Measurements from ENCODE around the gene PROM1. TPM values are rescaled to one million over a fixed set of nuclear protein-coding genes. Genes with fewer than 3 reads are reported as not detected.

PROM1 gene
- polyA plus RNA-seq, 3 donors = not detected

DNA sequence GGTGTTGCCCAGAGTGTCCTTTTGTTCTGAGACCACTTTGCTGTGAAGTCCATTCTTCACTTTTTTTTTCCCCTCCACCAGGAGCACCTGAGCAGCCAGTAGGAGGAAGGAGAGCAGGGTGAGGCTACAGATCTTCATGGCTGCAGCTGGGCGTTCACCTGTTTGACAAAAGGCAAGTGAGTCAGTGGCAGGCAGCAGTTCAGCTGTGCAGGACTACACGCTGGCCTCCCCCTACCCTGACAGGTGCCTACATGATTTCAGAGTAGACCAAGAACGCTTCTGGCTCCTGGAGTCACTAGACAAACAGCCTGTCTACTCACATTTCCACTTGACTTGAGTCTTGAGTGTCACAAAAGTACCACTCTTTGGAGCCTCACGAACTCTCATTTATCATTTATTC, 147.3 kb downstream of the PROM1 start:
- Histone ChIP-seq H3K27ac (ENCODE audit: low read depth in 1 of 2, low read length in 2 of 2) (no peak overlapping the region), H3K79me2 (ENCODE audit: insufficient read depth, low read length) (no peaks in the 10 kb centered on the region), H4K20me1 (ENCODE audit: insufficient read depth, low read length) (no peaks in the 10 kb centered on the region), H3K27me3 (ENCODE audit: control insufficient read depth in 2 of 2, insufficient read depth in 2 of 2, low read length in 2 of 2) (no peaks in the 10 kb centered on the region), H3K4me3 (replicated peaks in 1 of 3; ENCODE audit: low read depth in 2 of 3, low read length in 3 of 3) (no peak overlapping the region), H3K9ac (ENCODE audit: insufficient read depth, low read length, poor library complexity, severe bottlenecking) (no peak overlapping the region), H3K4me2 (replicated peaks; ENCODE audit: extremely low read depth, low read length, poor library complexity, severe bottlenecking) (no peak overlapping the region), H3K9me3 (replicated peaks in 1 of 2; ENCODE audit: control insufficient read depth in 1 of 2, insufficient read depth in 1 of 2, low read length in 2 of 2) (no peaks in the 10 kb centered on the region), H2AFZ (ENCODE audit: insufficient read depth, low read depth, low read length, poor library complexity, severe bottlenecking) (no peak overlapping the region), H3K4me1 (ENCODE audit: control insufficient read depth in 1 of 2, insufficient read depth in 2 of 2, low read length in 2 of 2) (no peaks in the 10 kb centered on the region), H3K36me3 (replicated peaks in 1 of 2; ENCODE audit: control insufficient read depth in 1 of 2, insufficient read depth in 2 of 2, low read length in 2 of 2) (no peaks in the 10 kb centered on the region)
- intact Hi-C loops (cut with micrococcal nuclease) = no loop called here
- TF ChIP-seq, protein P1, sequence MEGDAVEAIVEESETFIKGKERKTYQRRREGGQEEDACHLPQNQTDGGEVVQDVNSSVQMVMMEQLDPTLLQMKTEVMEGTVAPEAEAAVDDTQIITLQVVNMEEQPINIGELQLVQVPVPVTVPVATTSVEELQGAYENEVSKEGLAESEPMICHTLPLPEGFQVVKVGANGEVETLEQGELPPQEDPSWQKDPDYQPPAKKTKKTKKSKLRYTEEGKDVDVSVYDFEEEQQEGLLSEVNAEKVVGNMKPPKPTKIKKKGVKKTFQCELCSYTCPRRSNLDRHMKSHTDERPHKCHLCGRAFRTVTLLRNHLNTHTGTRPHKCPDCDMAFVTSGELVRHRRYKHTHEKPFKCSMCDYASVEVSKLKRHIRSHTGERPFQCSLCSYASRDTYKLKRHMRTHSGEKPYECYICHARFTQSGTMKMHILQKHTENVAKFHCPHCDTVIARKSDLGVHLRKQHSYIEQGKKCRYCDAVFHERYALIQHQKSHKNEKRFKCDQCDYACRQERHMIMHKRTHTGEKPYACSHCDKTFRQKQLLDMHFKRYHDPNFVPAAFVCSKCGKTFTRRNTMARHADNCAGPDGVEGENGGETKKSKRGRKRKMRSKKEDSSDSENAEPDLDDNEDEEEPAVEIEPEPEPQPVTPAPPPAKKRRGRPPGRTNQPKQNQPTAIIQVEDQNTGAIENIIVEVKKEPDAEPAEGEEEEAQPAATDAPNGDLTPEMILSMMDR (IDR thresholded peaks at IDR 0.05) = no peak
- no peak for DNase-seq
- no peak overlapping the region for H3K4me3 Mint-ChIP-seq
- no peaks in the 10 kb centered on the region for H3K36me3 Mint-ChIP-seq
- H3K9me3 Mint-ChIP-seq = peaks cover 0 to 3% (median 0%) of the 10 kb centered on the region in 7 donors
- 73% methylated on average over 4 of the region's 4 CpGs for WGBS (ENCODE audit: insufficient coverage)
- H3K27me3 Mint-ChIP-seq (ENCODE audit: low read depth in 3 of 3) = peaks cover 0 to 4% (median 1%) of the 10 kb centered on the region in 3 donors
- no peaks in the 10 kb centered on the region for H3K4me1 Mint-ChIP-seq
- no peak overlapping the region for H3K27ac Mint-ChIP-seq

DNA sequence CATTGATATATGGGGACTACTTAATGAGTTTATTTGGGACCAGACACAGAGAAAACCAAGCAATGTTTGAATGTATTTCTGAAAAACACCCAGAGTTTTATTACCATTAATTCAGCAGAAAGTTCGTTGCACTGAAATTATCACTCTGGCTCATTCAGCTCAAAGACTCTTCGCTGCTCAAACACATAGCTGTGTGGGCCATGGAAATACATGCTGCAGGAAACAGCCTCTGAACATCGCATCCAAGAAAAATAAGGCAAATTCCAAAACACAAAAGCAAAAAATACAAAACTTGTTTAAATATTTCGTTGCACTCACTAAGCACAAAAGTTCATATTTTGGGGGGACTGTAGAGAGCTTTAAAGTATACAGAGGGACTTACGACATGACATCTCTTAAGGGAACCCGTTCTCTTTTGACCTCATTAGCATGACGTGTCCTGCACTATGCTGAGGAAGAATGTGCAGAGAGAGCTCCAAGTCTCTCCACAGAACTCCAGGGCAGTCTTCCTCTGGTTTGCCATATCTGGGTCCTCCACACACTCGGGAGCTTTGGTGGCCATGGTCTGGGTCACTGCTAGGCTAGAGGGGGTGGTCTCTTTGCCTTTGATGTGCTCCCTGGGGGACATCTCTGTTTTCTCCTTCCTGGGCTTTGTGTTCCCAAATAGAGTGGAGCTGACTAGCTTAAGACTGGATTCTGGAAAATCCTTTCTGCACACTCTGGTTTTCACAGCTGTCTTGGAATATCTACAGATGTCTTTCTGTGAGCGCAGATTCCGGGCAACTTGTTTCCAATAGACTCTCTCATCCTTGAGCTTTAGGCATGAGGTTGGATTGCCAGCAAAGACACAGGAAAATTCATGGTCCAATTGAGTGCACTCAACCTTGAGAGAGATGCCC, 148.1 kb downstream of the PROM1 start:
- WGBS (ENCODE audit: insufficient coverage) = 94% methylated on average over 9 of the region's 10 CpGs
- Mint-ChIP-seq H3K4me1 (no peaks in the 10 kb centered on the region), H3K36me3 (no peaks in the 10 kb centered on the region), H3K4me3 (no peak overlapping the region), H3K9me3 (peaks cover 0 to 3% (median 0%) of the 10 kb centered on the region in 7 donors), H3K27me3 (ENCODE audit: low read depth in 3 of 3) (peaks cover 0 to 3% (median 1%) of the 10 kb centered on the region in 3 donors), H3K27ac (no peak overlapping the region)
- no peak overlapping the region for H3K4me2 ChIP-seq (replicated peaks; ENCODE audit: extremely low read depth, low read length, poor library complexity, severe bottlenecking)
- H4K20me1 ChIP-seq (ENCODE audit: insufficient read depth, low read length) = no peaks in the 10 kb centered on the region
- TF ChIP-seq, protein P1 (IDR thresholded peaks at IDR 0.05) = no peak
- intact Hi-C loops (cut with micrococcal nuclease) = no loop called here
- no peaks in the 10 kb centered on the region for H3K4me1 ChIP-seq (ENCODE audit: control insufficient read depth in 1 of 2, insufficient read depth in 2 of 2, low read length in 2 of 2)
- no peak overlapping the region for H3K27ac ChIP-seq (ENCODE audit: low read depth in 1 of 2, low read length in 2 of 2)
- no peaks in the 10 kb centered on the region for H3K9me3 ChIP-seq (replicated peaks in 1 of 2; ENCODE audit: control insufficient read depth in 1 of 2, insufficient read depth in 1 of 2, low read length in 2 of 2)
- no peaks in the 10 kb centered on the region for H3K27me3 ChIP-seq (ENCODE audit: control insufficient read depth in 2 of 2, insufficient read depth in 2 of 2, low read length in 2 of 2)
- H3K9ac ChIP-seq (ENCODE audit: insufficient read depth, low read length, poor library complexity, severe bottlenecking) = no peak overlapping the region
- no peak overlapping the region for H3K4me3 ChIP-seq (replicated peaks in 1 of 3; ENCODE audit: low read depth in 2 of 3, low read length in 3 of 3)
- no peak overlapping the region for H2AFZ ChIP-seq (ENCODE audit: insufficient read depth, low read depth, low read length, poor library complexity, severe bottlenecking)
- H3K79me2 ChIP-seq (ENCODE audit: insufficient read depth, low read length) = no peaks in the 10 kb centered on the region
- H3K36me3 ChIP-seq (replicated peaks in 1 of 2; ENCODE audit: control insufficient read depth in 1 of 2, insufficient read depth in 2 of 2, low read length in 2 of 2) = no peaks in the 10 kb centered on the region
- no peak for DNase-seq

Measured in CD14-positive monocyte (primary cell).